HepG2 (cell line): Measurements from ENCODE around the gene LYRM4. TPM values are rescaled to one million over a fixed set of nuclear protein-coding genes. Genes with fewer than 3 reads are reported as not detected.

ENCODE experiments used
- ATAC-seq: fragments of 200-7000 bp; cut with Tn5 transposase; 3 replicates; pipeline ENCODE4 v1.9.1; 2020; ENCODE audit warnings: mild to moderate bottlenecking, moderate library complexity
- BruUV-seq: library from RNA; stranded (reverse); fragments of 400-500 nt; replicated peaks from 2 replicates; lab custom pipeline; 2021; lab: Mats Ljungman, UMichigan
- CTCF ChIA-PET: fragments of 300-600 bp; formaldehyde crosslinking; extraction: SDS; loops from one replicate; lab custom pipeline; 2021; ENCODE audit warnings: low total read pairs, inconsistent platforms, low intra/inter-chr PET ratio; lab: Yijun Ruan, JAX
- POLR2A ChIA-PET: fragments of 350-600 bp; sonication (Branson Sonifier 250); formaldehyde crosslinking; loops from one replicate; lab custom pipeline; 2020; ENCODE audit warnings: antibody characterized with exemption, inconsistent platforms; lab: Yijun Ruan, JAX
- DNase-seq: peaks from one replicate; pipeline ENCODE4 v3.0.0-alpha.2; 2015; ENCODE audit warnings: low spot score
- FAIRE-seq: peaks from 3 replicates; lab custom pipeline; 2011; peaks lifted over from hg19 to GRCh38; lab: Jason Lieb, UNC
- H2AFZ ChIP-seq: one replicate; pipeline ENCODE4 v1.6.1; 2011; ENCODE audit warnings: low read length, inconsistent platforms
- H3K27ac ChIP-seq: fragments of 300-600 bp; 3 replicates; pipeline ENCODE4 v1.8.0; 2011; ENCODE audit warnings: mixed run types, mild to moderate bottlenecking, mixed read lengths, low read length, inconsistent platforms; ENCODE audit not compliant: insufficient read depth; ENCODE audit errors: extremely low read length
- H3K27me3 ChIP-seq, 2 experiments: fragments of 200-600 bp in 1 of 2; 2 replicates in 1 of 2; 3 replicates in 1 of 2; pipeline versions ENCODE4 v1.6.0 to v1.8.0; 2011; ENCODE audit warnings: low read length in 2 of 2, mild to moderate bottlenecking in 2 of 2, moderate library complexity in 2 of 2, inconsistent platforms in 1 of 2; ENCODE audit not compliant: insufficient read depth in 2 of 2, control insufficient read depth in 1 of 2
- H3K36me3 ChIP-seq, 2 experiments: fragments of 200-600 bp in 1 of 2; replicated peaks in 1 of 2; 2 replicates in 1 of 2; 3 replicates in 1 of 2; pipeline versions ENCODE4 v1.5.1 to v1.8.0; 2011; ENCODE audit warnings: low read length in 2 of 2, inconsistent platforms in 1 of 2; ENCODE audit not compliant: insufficient read depth in 2 of 2, control insufficient read depth in 1 of 2
- H3K4me1 ChIP-seq: 2 replicates; pipeline ENCODE4 v1.5.1; 2012; ENCODE audit warnings: low read length, inconsistent platforms; ENCODE audit not compliant: insufficient read depth
- H3K4me2 ChIP-seq: 2 replicates; pipeline ENCODE4 v1.6.0; 2011; ENCODE audit warnings: low read depth, low read length, inconsistent platforms
- H3K4me3 ChIP-seq, 3 experiments: fragments of 200-600 bp in 1 of 3; sonication (generic), shearing (Covaris generic) in 1 of 3; replicated peaks in 1 of 3; 2 replicates each; pipeline ENCODE4 v1.5.1; 2011 to 2016; ENCODE audit warnings: low read length in 3 of 3, inconsistent platforms in 2 of 3, low read depth in 2 of 3, mild to moderate bottlenecking in 2 of 3, control low read depth in 1 of 3, mixed read lengths in 1 of 3; ENCODE audit not compliant: insufficient read depth in 1 of 3
- H3K79me2 ChIP-seq: one replicate; pipeline ENCODE4 v1.6.1; 2011; ENCODE audit warnings: low read length, inconsistent platforms; ENCODE audit not compliant: insufficient read depth
- H3K9ac ChIP-seq: 2 replicates; pipeline ENCODE4 v1.6.0; 2011; ENCODE audit warnings: mild to moderate bottlenecking, low read depth, low read length, inconsistent platforms; ENCODE audit not compliant: insufficient read depth
- H3K9me3 ChIP-seq: 2 replicates; pipeline ENCODE4 v1.5.1; 2012; ENCODE audit warnings: mild to moderate bottlenecking, low read length
- H4K20me1 ChIP-seq: 2 replicates; pipeline ENCODE4 v1.6.0; 2011; ENCODE audit warnings: inconsistent platforms, mild to moderate bottlenecking, low read length, moderate library complexity; ENCODE audit not compliant: insufficient read depth
- KAT2B ChIP-seq: fragments of 150-350 bp; IDR thresholded peaks from 2 replicates; pipeline ENCODE4 v1.6.1; 2014; ENCODE audit warnings: low read depth, low read length, borderline replicate concordance
- REL ChIP-seq: sonication (generic); formaldehyde crosslinking; conservative IDR thresholded peaks from 2 replicates; pipeline ENCODE4 v1.8.0; 2022; ENCODE audit warnings: mild to moderate bottlenecking, missing genetic modification reagents, moderate library complexity
- SCMH1 ChIP-seq: sonication (generic); formaldehyde crosslinking; IDR thresholded peaks from 2 replicates; pipeline ENCODE4 v1.9.0; 2021; ENCODE audit warnings: missing genetic modification reagents, mild to moderate bottlenecking, borderline replicate concordance
- ZNF205 ChIP-seq: IDR thresholded peaks from 2 replicates; pipeline ENCODE4 v1.6.1; 2018; ENCODE audit warnings: missing biosample characterization, missing genetic modification reagents
- ZNF512B ChIP-seq: sonication (generic); formaldehyde crosslinking; IDR thresholded peaks from 2 replicates; pipeline ENCODE4 v1.5.1; 2020; ENCODE audit warnings: missing genetic modification reagents, mild to moderate bottlenecking, borderline replicate concordance
- ZNF577 ChIP-seq: sonication (generic); formaldehyde crosslinking; IDR thresholded peaks from 2 replicates; pipeline ENCODE4 v1.4.0; 2020; ENCODE audit warnings: mild to moderate bottlenecking, low read depth, missing genetic modification reagents, borderline replicate concordance
- ZNF672 ChIP-seq: sonication (generic); formaldehyde crosslinking; IDR thresholded peaks from 2 replicates; pipeline ENCODE4 v1.8.1; 2022; ENCODE audit warnings: missing genetic modification reagents
- ZNF772 ChIP-seq: sonication (generic); formaldehyde crosslinking; IDR thresholded peaks from 2 replicates; pipeline ENCODE4 v1.5.0; 2020; ENCODE audit warnings: mild to moderate bottlenecking, missing genetic modification reagents
- ZNF83 ChIP-seq: sonication (generic); formaldehyde crosslinking; IDR thresholded peaks from 2 replicates; pipeline ENCODE4 v1.4.0; 2020; ENCODE audit warnings: missing genetic modification reagents, mild to moderate bottlenecking, borderline replicate concordance
- ZNF891 ChIP-seq: sonication (generic); formaldehyde crosslinking; IDR thresholded peaks from 2 replicates; pipeline ENCODE4 v1.5.0; 2020; ENCODE audit warnings: mild to moderate bottlenecking, missing genetic modification reagents
- WGBS: methylation state at CpG from one replicate; pipeline ENCODE4 v1.1.6; 2017; ENCODE audit warnings: low lambda C conversion rate; 5-methylcytosine and 5-hydroxymethylcytosine counted together
- in situ Hi-C: cut with HindIII; loops from 2 replicates; pipeline ENCODE4 v1.10.0; 2017; ENCODE audit warnings: low pct_unique_long_range_greater_than_20kb; ENCODE audit not compliant: extremely low pct_ligation_motif_present
- intact Hi-C: fragments of 100-400 bp; cut with micrococcal nuclease; formaldehyde crosslinking; loops from one replicate; pipeline ENCODE4 v1.10.0; 2022; ENCODE audit not compliant: unreplicated experiment
- polyA plus RNA-seq, 8 experiments: library from polyadenylated mRNA; depleted of rRNA in 3 of 8; stranded (reverse) in 7 of 8; unstranded in 1 of 8; fragments of >200 nt; fragmentation: Illumina TruSeq in 4 of 8; extraction: Trizol in 4 of 8; gene quantifications; 2 replicates each; pipeline versions ENCODE4 v1.2.1 to v1.2.3, GENCODE V29; 2011 to 2016; ENCODE audit warnings: low read depth in 4 of 8, missing spikeins in 1 of 8, mixed read lengths in 1 of 8; ENCODE audit not compliant: insufficient read depth in 1 of 8
- total RNA-seq, 5 experiments: library from RNA; depleted of rRNA; stranded (reverse); fragments of >200 nt; fragmentation: Illumina TruSeq; extraction: Trizol; gene quantifications; 2 replicates each; pipeline ENCODE4 v1.2.3, GENCODE V29; 2016; ENCODE audit warnings: low read depth in 1 of 5
- TF ChIP-seq, protein P1 (sequence below): sonication (generic); formaldehyde crosslinking; conservative IDR thresholded peaks from 2 replicates; pipeline ENCODE4 v1.4.0; 2020; ENCODE audit warnings: missing genetic modification reagents
- TF ChIP-seq, protein P2 (sequence below): sonication (generic); formaldehyde crosslinking; IDR thresholded peaks from 2 replicates; pipeline ENCODE4 v1.8.1; 2022; ENCODE audit warnings: low read depth, mild to moderate bottlenecking, missing genetic modification reagents
- TF ChIP-seq, protein P3 (sequence below): sonication (generic); formaldehyde crosslinking; IDR thresholded peaks from 2 replicates; pipeline ENCODE4 v1.5.0; 2020; ENCODE audit warnings: mild to moderate bottlenecking, missing genetic modification reagents, moderate library complexity

LYRM4 gene
- total and polyA plus RNA-seq, 2 of the 13 experiments (the other 11 are each of a cell fraction or from before 2014, with no cell fraction given), result 64.6 to 67.5 TPM

- TF ChIP-seq SCMH1 (no peak), REL (CRISPR knock-in tag) (no peak), ZNF512B (CRISPR knock-in tag) (no peak), ZNF577 (CRISPR knock-in tag) (no peak), ZNF772 (CRISPR knock-in tag) (no peak), ZNF891 (CRISPR knock-in tag) (0 out of 2 replicates have a peak, but pooled peaks have one; percentile 21)
Observed at GRCh38 chr6:5214570-5215052, 46.1 kb downstream of the LYRM4 start (continued).

DNA sequence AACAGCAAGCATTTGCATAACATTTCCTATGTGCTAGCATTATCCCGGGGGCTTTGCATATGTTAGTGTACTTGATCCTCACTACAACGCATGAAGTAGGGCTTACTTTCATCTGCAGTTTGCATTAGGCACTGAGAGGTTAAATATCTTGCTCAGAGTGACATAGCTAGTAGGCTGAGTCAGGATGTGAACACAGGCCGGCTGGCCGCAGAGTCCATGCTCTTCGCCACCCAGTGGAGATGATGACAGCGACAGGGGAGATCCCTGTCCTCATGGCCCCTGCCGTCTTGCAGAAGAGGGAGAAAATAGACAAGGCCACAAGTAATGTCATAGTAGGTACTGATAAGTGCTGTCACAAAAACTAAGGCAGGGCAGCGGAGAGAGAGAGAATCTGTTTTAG is 46.9 kb downstream of the LYRM4 start:
- 92% methylated on average over 8 of the region's 8 CpGs for WGBS
- peak; percentile 47 for ATAC-seq
- Histone ChIP-seq H3K4me1 (no peaks in the 10 kb centered on the region), H2AFZ (no peak overlapping the region), H3K27ac (no peak overlapping the region), H3K9ac (no peak overlapping the region), H3K27me3 (no peaks in the 10 kb centered on the region), H3K4me3 (no peak overlapping the region), H3K36me3 (peaks cover 18 to 54% of the 10 kb centered on the region in 2 experiments)
- FAIRE-seq, result no peak
- in situ Hi-C loops (no loop called here), intact Hi-C loops (loop anchor here (2.0 kb wide), 2 partner anchors 89 to 189 kb away; no protein-coding TSS in a partner anchor)
- TF ChIP-seq, protein P1, sequence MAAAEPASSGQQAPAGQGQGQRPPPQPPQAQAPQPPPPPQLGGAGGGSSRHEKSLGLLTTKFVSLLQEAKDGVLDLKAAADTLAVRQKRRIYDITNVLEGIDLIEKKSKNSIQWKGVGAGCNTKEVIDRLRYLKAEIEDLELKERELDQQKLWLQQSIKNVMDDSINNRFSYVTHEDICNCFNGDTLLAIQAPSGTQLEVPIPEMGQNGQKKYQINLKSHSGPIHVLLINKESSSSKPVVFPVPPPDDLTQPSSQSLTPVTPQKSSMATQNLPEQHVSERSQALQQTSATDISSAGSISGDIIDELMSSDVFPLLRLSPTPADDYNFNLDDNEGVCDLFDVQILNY, result no peak
- TF ChIP-seq, protein P2, sequence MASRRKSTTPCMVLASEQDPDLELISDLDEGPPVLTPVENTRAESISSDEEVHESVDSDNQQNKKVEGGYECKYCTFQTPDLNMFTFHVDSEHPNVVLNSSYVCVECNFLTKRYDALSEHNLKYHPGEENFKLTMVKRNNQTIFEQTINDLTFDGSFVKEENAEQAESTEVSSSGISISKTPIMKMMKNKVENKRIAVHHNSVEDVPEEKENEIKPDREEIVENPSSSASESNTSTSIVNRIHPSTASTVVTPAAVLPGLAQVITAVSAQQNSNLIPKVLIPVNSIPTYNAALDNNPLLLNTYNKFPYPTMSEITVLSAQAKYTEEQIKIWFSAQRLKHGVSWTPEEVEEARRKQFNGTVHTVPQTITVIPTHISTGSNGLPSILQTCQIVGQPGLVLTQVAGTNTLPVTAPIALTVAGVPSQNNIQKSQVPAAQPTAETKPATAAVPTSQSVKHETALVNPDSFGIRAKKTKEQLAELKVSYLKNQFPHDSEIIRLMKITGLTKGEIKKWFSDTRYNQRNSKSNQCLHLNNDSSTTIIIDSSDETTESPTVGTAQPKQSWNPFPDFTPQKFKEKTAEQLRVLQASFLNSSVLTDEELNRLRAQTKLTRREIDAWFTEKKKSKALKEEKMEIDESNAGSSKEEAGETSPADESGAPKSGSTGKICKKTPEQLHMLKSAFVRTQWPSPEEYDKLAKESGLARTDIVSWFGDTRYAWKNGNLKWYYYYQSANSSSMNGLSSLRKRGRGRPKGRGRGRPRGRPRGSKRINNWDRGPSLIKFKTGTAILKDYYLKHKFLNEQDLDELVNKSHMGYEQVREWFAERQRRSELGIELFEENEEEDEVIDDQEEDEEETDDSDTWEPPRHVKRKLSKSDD (CRISPR knock-in tag), result no peak
- TF ChIP-seq ZNF672 (CRISPR knock-in tag), result no peak
- no peak for TF ChIP-seq ZNF205
- TF ChIP-seq, protein P3, sequence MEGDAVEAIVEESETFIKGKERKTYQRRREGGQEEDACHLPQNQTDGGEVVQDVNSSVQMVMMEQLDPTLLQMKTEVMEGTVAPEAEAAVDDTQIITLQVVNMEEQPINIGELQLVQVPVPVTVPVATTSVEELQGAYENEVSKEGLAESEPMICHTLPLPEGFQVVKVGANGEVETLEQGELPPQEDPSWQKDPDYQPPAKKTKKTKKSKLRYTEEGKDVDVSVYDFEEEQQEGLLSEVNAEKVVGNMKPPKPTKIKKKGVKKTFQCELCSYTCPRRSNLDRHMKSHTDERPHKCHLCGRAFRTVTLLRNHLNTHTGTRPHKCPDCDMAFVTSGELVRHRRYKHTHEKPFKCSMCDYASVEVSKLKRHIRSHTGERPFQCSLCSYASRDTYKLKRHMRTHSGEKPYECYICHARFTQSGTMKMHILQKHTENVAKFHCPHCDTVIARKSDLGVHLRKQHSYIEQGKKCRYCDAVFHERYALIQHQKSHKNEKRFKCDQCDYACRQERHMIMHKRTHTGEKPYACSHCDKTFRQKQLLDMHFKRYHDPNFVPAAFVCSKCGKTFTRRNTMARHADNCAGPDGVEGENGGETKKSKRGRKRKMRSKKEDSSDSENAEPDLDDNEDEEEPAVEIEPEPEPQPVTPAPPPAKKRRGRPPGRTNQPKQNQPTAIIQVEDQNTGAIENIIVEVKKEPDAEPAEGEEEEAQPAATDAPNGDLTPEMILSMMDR (CRISPR knock-in tag), result 0 out of 2 replicates have a peak, but pooled peaks have one; percentile 13
- no peak for TF ChIP-seq KAT2B
- no peak for TF ChIP-seq ZNF83 (CRISPR knock-in tag)
- TF ChIP-seq, all 625 proteins: peak for 1
- H3K4me2 ChIP-seq, result no peak overlapping the region
- CTCF ChIA-PET, result interaction anchor here (0.6 to 3.0 kb wide), 3 partner anchors 89 to 166 kb away, joined by 3 to 19 read pairs (median 15); no protein-coding TSS in a partner anchor
- no TSS peak for BruUV-seq
- no peaks in the 10 kb centered on the region for H3K79me2 ChIP-seq
- H4K20me1 ChIP-seq, result no peaks in the 10 kb centered on the region
- no peaks in the 10 kb centered on the region for H3K9me3 ChIP-seq
- no peak for DNase-seq
- POLR2A ChIA-PET, result no interaction called here
